ENCODE measurements around the gene ARHGAP15. TPM values are rescaled to one million over a fixed set of nuclear protein-coding genes. Genes with fewer than 3 reads are reported as not detected.
"Not testable (repeated sequence)": the region's sequence is repeated elsewhere in the genome, so short reads cannot be mapped to it uniquely, and the experiment has no call there.

ARHGAP15 gene
- total RNA-seq, 2 experiments from 2014 or later: 141 TPM

- no peak for ATAC-seq (ENCODE audit: low read depth)
- no peaks in the 10 kb centered on the region for H3K27me3 Mint-ChIP-seq
- DNase-seq: no peak
- POLR2A ChIA-PET: no interaction called here
- H3K27ac Mint-ChIP-seq: no peak overlapping the region
- no peaks in the 10 kb centered on the region for H3K9me3 Mint-ChIP-seq
- H3K36me3 Mint-ChIP-seq: peaks cover 69% of the 10 kb centered on the region
- H3K4me1 Mint-ChIP-seq: no peaks in the 10 kb centered on the region
- no peak overlapping the region for H3K4me3 Mint-ChIP-seq
Observed at GRCh38 chr2:143519521-143519920, 390.3 kb downstream of the ARHGAP15 start.

- H3K4me3 Mint-ChIP-seq: no peak overlapping the region
Observed at GRCh38 chr2:143521396-143521795, 392.2 kb downstream of the ARHGAP15 start.

GRCh38 chr2:143522699-143523098, 393.5 kb downstream of the ARHGAP15 start:
- H3K27ac Mint-ChIP-seq: no peak overlapping the region
- no peak overlapping the region for H3K4me3 Mint-ChIP-seq
- ATAC-seq (ENCODE audit: low read depth) (no peak), DNase-seq (no peak)
- H3K9me3 Mint-ChIP-seq: no peaks in the 10 kb centered on the region
- H3K4me1 Mint-ChIP-seq: peaks cover 11% of the 10 kb centered on the region
- POLR2A ChIA-PET: no interaction called here
- peaks cover 52% of the 10 kb centered on the region for H3K36me3 Mint-ChIP-seq
- H3K27me3 Mint-ChIP-seq: no peaks in the 10 kb centered on the region

More at GRCh38 chr2:143521396-143521795, 392.2 kb downstream of the ARHGAP15 start:
- Mint-ChIP-seq H3K27ac (no peak overlapping the region), H3K9me3 (no peaks in the 10 kb centered on the region), H3K36me3 (peaks cover 60% of the 10 kb centered on the region), H3K4me1 (peaks cover 11% of the 10 kb centered on the region), H3K27me3 (no peaks in the 10 kb centered on the region)
- POLR2A ChIA-PET: no interaction called here
- no peak for ATAC-seq (ENCODE audit: low read depth)
- no peak for DNase-seq

- no peak overlapping the region for H3K27ac Mint-ChIP-seq
- POLR2A ChIA-PET: no interaction called here
- no peaks in the 10 kb centered on the region for H3K9me3 Mint-ChIP-seq
- no peak for DNase-seq
- no peak for ATAC-seq (ENCODE audit: low read depth)
- H3K4me1 Mint-ChIP-seq: peaks cover 19% of the 10 kb centered on the region
- H3K4me3 Mint-ChIP-seq: no peak overlapping the region
- peaks cover 53% of the 10 kb centered on the region for H3K36me3 Mint-ChIP-seq
- H3K27me3 Mint-ChIP-seq: no peaks in the 10 kb centered on the region
Observed at GRCh38 chr2:143524119-143524553, 394.9 kb downstream of the ARHGAP15 start.

GRCh38 chr2:143524559-143525401, 395.6 kb downstream of the ARHGAP15 start:
- H3K4me1 Mint-ChIP-seq: peaks cover 21% of the 10 kb centered on the region
- ATAC-seq (ENCODE audit: low read depth) (no peak), DNase-seq (no peak)
- no peaks in the 10 kb centered on the region for H3K9me3 Mint-ChIP-seq
- POLR2A ChIA-PET: no interaction called here
- peak overlapping the region; percentile 44 for H3K4me3 Mint-ChIP-seq
- H3K36me3 Mint-ChIP-seq: peaks cover 53% of the 10 kb centered on the region
- no peak overlapping the region for H3K27ac Mint-ChIP-seq
- H3K27me3 Mint-ChIP-seq: no peaks in the 10 kb centered on the region

GRCh38 chr2:143525402-143525860, 396.2 kb downstream of the ARHGAP15 start:
- ATAC-seq (ENCODE audit: low read depth) (peak; percentile 63), DNase-seq (no peak)
- H3K4me1 Mint-ChIP-seq: peaks cover 21% of the 10 kb centered on the region
- H3K4me3 Mint-ChIP-seq: peak overlapping the region; percentile 49
- H3K27ac Mint-ChIP-seq: peak overlapping the region; percentile 67
- no peaks in the 10 kb centered on the region for H3K9me3 Mint-ChIP-seq
- H3K27me3 Mint-ChIP-seq: no peaks in the 10 kb centered on the region
- H3K36me3 Mint-ChIP-seq: peaks cover 51% of the 10 kb centered on the region
- POLR2A ChIA-PET: no interaction called here

- POLR2A ChIA-PET: no interaction called here
- no peaks in the 10 kb centered on the region for H3K9me3 Mint-ChIP-seq
- ATAC-seq (ENCODE audit: low read depth): no peak
- H3K27me3 Mint-ChIP-seq: no peaks in the 10 kb centered on the region
- no peak for DNase-seq
- peaks cover 21% of the 10 kb centered on the region for H3K4me1 Mint-ChIP-seq
- H3K4me3 Mint-ChIP-seq: no peak overlapping the region
- no peak overlapping the region for H3K27ac Mint-ChIP-seq
- H3K36me3 Mint-ChIP-seq: peaks cover 47% of the 10 kb centered on the region
Observed at GRCh38 chr2:143526498-143526897, 397.3 kb downstream of the ARHGAP15 start.

GRCh38 chr2:143528021-143528420, 398.8 kb downstream of the ARHGAP15 start:
- H3K36me3 Mint-ChIP-seq: peaks cover 41% of the 10 kb centered on the region
- H3K4me1 Mint-ChIP-seq: peaks cover 21% of the 10 kb centered on the region
- ATAC-seq (ENCODE audit: low read depth) (no peak), DNase-seq (no peak)
- H3K27ac Mint-ChIP-seq: no peak overlapping the region
- no peaks in the 10 kb centered on the region for H3K9me3 Mint-ChIP-seq
- POLR2A ChIA-PET: no interaction called here
- no peak overlapping the region for H3K4me3 Mint-ChIP-seq
- H3K27me3 Mint-ChIP-seq: no peaks in the 10 kb centered on the region

- Mint-ChIP-seq H3K9me3 (no peaks in the 10 kb centered on the region), H3K4me1 (peaks cover 24% of the 10 kb centered on the region), H3K27ac (peak overlapping the region; percentile 30), H3K36me3 (peaks cover 50% of the 10 kb centered on the region), H3K27me3 (no peaks in the 10 kb centered on the region), H3K4me3 (peak overlapping the region; percentile 20)
- ATAC-seq (ENCODE audit: low read depth) (peak; percentile 63), DNase-seq (no peak)
- POLR2A ChIA-PET: no interaction called here
Observed at GRCh38 chr2:143529118-143529720, 400.0 kb downstream of the ARHGAP15 start.

- no peak for ATAC-seq (ENCODE audit: low read depth)
- Mint-ChIP-seq H3K9me3 (no peaks in the 10 kb centered on the region), H3K4me3 (no peak overlapping the region), H3K27ac (no peak overlapping the region), H3K27me3 (no peaks in the 10 kb centered on the region), H3K36me3 (peaks cover 52% of the 10 kb centered on the region), H3K4me1 (peaks cover 14% of the 10 kb centered on the region)
- no peak for DNase-seq
- POLR2A ChIA-PET: no interaction called here
Observed at GRCh38 chr2:143530758-143531157, 401.5 kb downstream of the ARHGAP15 start.

GRCh38 chr2:143532061-143532460, 402.8 kb downstream of the ARHGAP15 start:
- H3K27ac Mint-ChIP-seq: no peak overlapping the region

GRCh38 chr2:143533846-143534245, 404.6 kb downstream of the ARHGAP15 start:
- Mint-ChIP-seq H3K27ac (no peak overlapping the region), H3K9me3 (peaks cover 3% of the 10 kb centered on the region), H3K4me1 (peaks cover 8% of the 10 kb centered on the region), H3K4me3 (no peak overlapping the region), H3K27me3 (no peaks in the 10 kb centered on the region), H3K36me3 (peaks cover 61% of the 10 kb centered on the region)
- no peak for DNase-seq
- no peak for ATAC-seq (ENCODE audit: low read depth)
- POLR2A ChIA-PET: no interaction called here

More at GRCh38 chr2:143532061-143532460, 402.8 kb downstream of the ARHGAP15 start:
- H3K4me3 Mint-ChIP-seq: no peak overlapping the region
- POLR2A ChIA-PET: no interaction called here
- H3K36me3 Mint-ChIP-seq: peaks cover 59% of the 10 kb centered on the region
- peaks cover 3% of the 10 kb centered on the region for H3K9me3 Mint-ChIP-seq
- H3K4me1 Mint-ChIP-seq: peaks cover 12% of the 10 kb centered on the region
- ATAC-seq (ENCODE audit: low read depth) (no peak), DNase-seq (no peak)
- H3K27me3 Mint-ChIP-seq: no peaks in the 10 kb centered on the region

- Mint-ChIP-seq H3K9me3 (peaks cover 7% of the 10 kb centered on the region), H3K27me3 (no peaks in the 10 kb centered on the region), H3K27ac (no peak overlapping the region), H3K36me3 (peaks cover 57% of the 10 kb centered on the region), H3K4me3 (no peak overlapping the region), H3K4me1 (peaks cover 2% of the 10 kb centered on the region)
- ATAC-seq (ENCODE audit: low read depth): no peak
- POLR2A ChIA-PET: no interaction called here
- DNase-seq: no peak
Observed at GRCh38 chr2:143535802-143536201, 406.6 kb downstream of the ARHGAP15 start.

- DNase-seq; H3K27ac Mint-ChIP-seq; POLR2A ChIA-PET; H3K27me3 Mint-ChIP-seq; H3K9me3 Mint-ChIP-seq; H3K4me3 Mint-ChIP-seq; ATAC-seq (ENCODE audit: low read depth): not testable (repeated sequence)
- Mint-ChIP-seq H3K36me3 (peaks cover 46% of the 10 kb centered on the region), H3K4me1 (peaks cover 13% of the 10 kb centered on the region)
Observed at GRCh38 chr2:143541899-143542298, 412.7 kb downstream of the ARHGAP15 start.
